Liver (tissue), 9 donors: ENCODE results near the gene NHLRC3. TPM values are rescaled to one million over a fixed set of nuclear protein-coding genes. Genes with fewer than 3 reads are reported as not detected.

ENCODE experiments used
- DNase-seq: peaks from one replicate; pipeline ENCODE4 v3.0.0-alpha.2; 2017; ENCODE audit warnings: low spot score
- H3K27ac ChIP-seq, 2 donors: one replicate each; pipeline ENCODE4 v1.7.0; 2013; ENCODE audit warnings: inconsistent platforms in 2 of 2, low read length in 2 of 2, control low read depth in 1 of 2, low read depth in 1 of 2, mild to moderate bottlenecking in 1 of 2
- H3K27me3 ChIP-seq, 4 donors: one replicate each; pipeline versions ENCODE4 v1.6.1 to v1.7.0; 2013; ENCODE audit warnings: low read length in 3 of 4, inconsistent platforms in 1 of 4, mild to moderate bottlenecking in 1 of 4, moderate library complexity in 1 of 4; ENCODE audit not compliant: control insufficient read depth in 4 of 4, insufficient read depth in 4 of 4
- H3K36me3 ChIP-seq, 4 donors: one replicate each; pipeline versions ENCODE4 v1.6.1 to v1.7.0; 2013; ENCODE audit warnings: low read length in 3 of 4, mild to moderate bottlenecking in 3 of 4, low read depth in 1 of 4, moderate library complexity in 1 of 4; ENCODE audit not compliant: control insufficient read depth in 4 of 4, insufficient read depth in 3 of 4
- H3K4me1 ChIP-seq, 4 donors: one replicate each; pipeline versions ENCODE4 v1.6.1 to v1.7.0; 2013; ENCODE audit warnings: low read length in 3 of 4, mild to moderate bottlenecking in 3 of 4, moderate library complexity in 1 of 4; ENCODE audit not compliant: control insufficient read depth in 4 of 4, insufficient read depth in 4 of 4
- H3K4me3 ChIP-seq, 3 donors: one replicate each; pipeline versions ENCODE4 v1.6.1 to v1.7.0; 2013; ENCODE audit warnings: low read length in 3 of 3, control low read depth in 1 of 3, low read depth in 1 of 3, mild to moderate bottlenecking in 1 of 3
- H3K9ac ChIP-seq, 2 donors: one replicate each; pipeline ENCODE4 v1.7.0; 2013; ENCODE audit warnings: low read length in 2 of 2, mild to moderate bottlenecking in 2 of 2, moderate library complexity in 2 of 2, control low read depth in 1 of 2, low read depth in 1 of 2
- H3K9me3 ChIP-seq, 4 donors: one replicate each; pipeline versions ENCODE4 v1.6.1 to v1.7.0; 2013; ENCODE audit warnings: low read length in 3 of 4; ENCODE audit not compliant: control insufficient read depth in 4 of 4
- EGR1 ChIP-seq, 2 donors: IDR thresholded peaks; 2 replicates each; pipeline ENCODE4 v1.6.1; 2016 to 2018; ENCODE audit warnings: antibody characterized with exemption in 2 of 2, low read depth in 2 of 2
- FOXA1 ChIP-seq: IDR thresholded peaks from 2 replicates; pipeline ENCODE4 v1.6.1; 2016; ENCODE audit warnings: antibody characterized with exemption
- FOXA2 ChIP-seq: IDR thresholded peaks from 2 replicates; pipeline ENCODE4 v1.6.1; 2016; ENCODE audit warnings: antibody characterized with exemption
- GABPA ChIP-seq, 2 donors: IDR thresholded peaks in 1 of 2; conservative IDR thresholded peaks in 1 of 2; 2 replicates each; pipeline ENCODE4 v1.6.1; 2016; ENCODE audit warnings: antibody characterized with exemption in 2 of 2, mild to moderate bottlenecking in 1 of 2, moderate library complexity in 1 of 2
- HNF4A ChIP-seq, 2 donors: conservative IDR thresholded peaks; 2 replicates each; pipeline ENCODE4 v1.6.1; 2016; ENCODE audit warnings: antibody characterized with exemption in 2 of 2, mild to moderate bottlenecking in 2 of 2
- HNF4G ChIP-seq: IDR thresholded peaks from 2 replicates; pipeline ENCODE4 v1.6.1; 2016; ENCODE audit warnings: antibody characterized with exemption
- JUND ChIP-seq, 2 donors: IDR thresholded peaks; 2 replicates each; pipeline ENCODE4 v1.6.1; 2016; ENCODE audit warnings: antibody characterized with exemption in 2 of 2
- RAD21 ChIP-seq, 2 donors: IDR thresholded peaks; 2 replicates each; pipeline ENCODE4 v1.6.1; 2016; ENCODE audit warnings: antibody characterized with exemption in 2 of 2, mild to moderate bottlenecking in 2 of 2
- RXRA ChIP-seq, 2 donors: IDR thresholded peaks; 2 replicates each; pipeline ENCODE4 v1.6.1; 2017 to 2018; ENCODE audit warnings: antibody characterized with exemption in 2 of 2, mild to moderate bottlenecking in 1 of 2
- SP1 ChIP-seq: IDR thresholded peaks from 2 replicates; pipeline ENCODE4 v1.6.1; 2018; ENCODE audit warnings: antibody characterized with exemption, mild to moderate bottlenecking
- TAF1 ChIP-seq: conservative IDR thresholded peaks from 2 replicates; pipeline ENCODE4 v1.6.1; 2016; ENCODE audit warnings: antibody characterized with exemption, mild to moderate bottlenecking
- WGBS: extraction: QIAGEN DNeasy Blood & Tissue Kit; methylation state at CpG from one replicate; pipeline ENCODE4 v1.1.7; 2013; 5-methylcytosine and 5-hydroxymethylcytosine counted together
- polyA plus RNA-seq, 2 donors: library from polyadenylated mRNA; stranded (reverse) in 1 of 2; unstranded in 1 of 2; fragments of 200-250 nt in 1 of 2; fragments of >200 nt in 1 of 2; fragmentation: Nextera tagmentation in 1 of 2; extraction: Ambion mirVana in 1 of 2; gene quantifications; one replicate each; pipeline versions ENCODE4 v1.2.1 to v1.2.3, GENCODE V29; 2013 to 2015
- total RNA-seq, 2 donors: library from RNA; depleted of rRNA; stranded (reverse); fragments of >200 nt; gene quantifications; one replicate each; pipeline ENCODE4 v1.2.3, GENCODE V29; 2014
- TF ChIP-seq, protein P1 (sequence below): fragments of 150-350 bp; IDR thresholded peaks from 2 replicates; pipeline ENCODE4 v1.5.1; 2017; ENCODE audit warnings: improper control_type of control experiment, low read depth, low read length; ENCODE audit not compliant: missing input control
- donor health status: healthy.
- donor health status: healthy.
- donor health status: healthy.
- donor health status: healthy.
- donor health status: healthy.

The NHLRC3 gene
- total and polyA plus RNA-seq, 4 donors = 8.4 to 16.2 (median 12.7) TPM

GRCh38 chr13:39023316-39023715 lies 14.9 kb upstream of the NHLRC3 start:
- TF ChIP-seq, protein P1, sequence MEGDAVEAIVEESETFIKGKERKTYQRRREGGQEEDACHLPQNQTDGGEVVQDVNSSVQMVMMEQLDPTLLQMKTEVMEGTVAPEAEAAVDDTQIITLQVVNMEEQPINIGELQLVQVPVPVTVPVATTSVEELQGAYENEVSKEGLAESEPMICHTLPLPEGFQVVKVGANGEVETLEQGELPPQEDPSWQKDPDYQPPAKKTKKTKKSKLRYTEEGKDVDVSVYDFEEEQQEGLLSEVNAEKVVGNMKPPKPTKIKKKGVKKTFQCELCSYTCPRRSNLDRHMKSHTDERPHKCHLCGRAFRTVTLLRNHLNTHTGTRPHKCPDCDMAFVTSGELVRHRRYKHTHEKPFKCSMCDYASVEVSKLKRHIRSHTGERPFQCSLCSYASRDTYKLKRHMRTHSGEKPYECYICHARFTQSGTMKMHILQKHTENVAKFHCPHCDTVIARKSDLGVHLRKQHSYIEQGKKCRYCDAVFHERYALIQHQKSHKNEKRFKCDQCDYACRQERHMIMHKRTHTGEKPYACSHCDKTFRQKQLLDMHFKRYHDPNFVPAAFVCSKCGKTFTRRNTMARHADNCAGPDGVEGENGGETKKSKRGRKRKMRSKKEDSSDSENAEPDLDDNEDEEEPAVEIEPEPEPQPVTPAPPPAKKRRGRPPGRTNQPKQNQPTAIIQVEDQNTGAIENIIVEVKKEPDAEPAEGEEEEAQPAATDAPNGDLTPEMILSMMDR = no peak
- TF ChIP-seq RXRA (IDR thresholded peaks at IDR 0.05) (no peak), FOXA1 (no peak)
- no peaks in the 10 kb centered on the region for H3K9me3 ChIP-seq
- 81% methylated on average over 2 of the region's 2 CpGs for WGBS
- H3K36me3 ChIP-seq = peaks cover 2 to 56% (median 46%) of the 10 kb centered on the region in 4 donors
- no peak for DNase-seq
- H3K9ac ChIP-seq = no peak overlapping the region
- H3K27me3 ChIP-seq = no peaks in the 10 kb centered on the region
- H3K4me1 ChIP-seq = no peaks in the 10 kb centered on the region
- H3K27ac ChIP-seq = no peak overlapping the region
- no peak overlapping the region for H3K4me3 ChIP-seq

DNA sequence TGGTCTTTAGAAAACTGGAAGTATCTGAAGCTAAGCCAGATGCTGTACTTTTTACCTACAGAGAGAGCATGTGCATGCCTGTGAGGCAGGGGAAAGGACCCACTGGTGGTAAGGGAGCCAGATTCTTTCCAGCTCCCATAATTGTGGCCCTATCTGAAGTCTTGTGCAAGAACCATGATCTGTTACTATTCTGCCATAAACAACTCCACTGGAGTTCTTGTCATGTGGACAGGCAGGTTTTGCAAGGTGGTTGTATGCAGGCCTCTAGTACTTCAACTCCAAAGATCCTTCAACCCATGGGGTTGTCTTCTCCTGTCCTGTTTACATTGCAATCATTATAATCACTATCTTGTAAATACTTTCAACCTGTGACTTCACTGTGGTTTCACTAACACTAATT lies 14.5 kb upstream of the NHLRC3 start:
- H3K9me3 ChIP-seq = no peaks in the 10 kb centered on the region
- peaks cover 2 to 59% (median 49%) of the 10 kb centered on the region in 4 donors for H3K36me3 ChIP-seq
- no peak overlapping the region for H3K4me3 ChIP-seq
- no peak overlapping the region for H3K9ac ChIP-seq
- no peaks in the 10 kb centered on the region for H3K4me1 ChIP-seq
- no peaks in the 10 kb centered on the region for H3K27me3 ChIP-seq
- TF ChIP-seq RXRA (IDR thresholded peaks at IDR 0.05) = no peak
- no peak for TF ChIP-seq HNF4A (conservative IDR thresholded peaks at IDR 0.05)
- TF ChIP-seq FOXA2 = no peak
- TF ChIP-seq FOXA1 = no peak
- no peak for TF ChIP-seq RAD21 (IDR thresholded peaks at IDR 0.05)
- TF ChIP-seq EGR1 (IDR thresholded peaks at IDR 0.05; ENCODE audit: low read depth in 2 of 2) = no peak
- TF ChIP-seq TAF1 = no peak
- TF ChIP-seq, protein P1 = no peak
- no peak for DNase-seq
- H3K27ac ChIP-seq = no peak overlapping the region

GRCh38 chr13:39025433-39025839 lies 12.8 kb upstream of the NHLRC3 start:
- no peaks in the 10 kb centered on the region for H3K27me3 ChIP-seq
- H3K9me3 ChIP-seq = no peaks in the 10 kb centered on the region
- no peak overlapping the region for H3K4me3 ChIP-seq
- TF ChIP-seq RAD21 (IDR thresholded peaks at IDR 0.05) = no peak
- TF ChIP-seq TAF1 = no peak
- TF ChIP-seq FOXA1 = no peak
- DNase-seq = no peak
- H3K4me1 ChIP-seq = peaks cover 0 to under 1% (median 0%) of the 10 kb centered on the region in 4 donors
- no peak overlapping the region for H3K9ac ChIP-seq
- H3K27ac ChIP-seq = no peak overlapping the region
- WGBS = 89% methylated on average over 2 of the region's 2 CpGs
- peaks cover 2 to 59% (median 49%) of the 10 kb centered on the region in 4 donors for H3K36me3 ChIP-seq

- no peak for TF ChIP-seq TAF1
- TF ChIP-seq, protein P1 = no peak
- TF ChIP-seq SP1 = no peak
- no peak for TF ChIP-seq HNF4G
- TF ChIP-seq JUND (IDR thresholded peaks at IDR 0.05) = no peak
- no peak for TF ChIP-seq RAD21 (IDR thresholded peaks at IDR 0.05)
- TF ChIP-seq GABPA (IDR thresholded peaks at IDR 0.05 in 1 of 2, conservative IDR thresholded peaks at IDR 0.05 in 1 of 2) = no peak
- no peak overlapping the region for H3K27ac ChIP-seq
- H3K4me1 ChIP-seq = peaks cover 5 to 28% (median 19%) of the 10 kb centered on the region in 4 donors
These were observed 6.1 kb upstream of the NHLRC3 start for GRCh38 chr13:39032150-39032549.

More at GRCh38 chr13:39032150-39032549, 6.1 kb upstream of the NHLRC3 start:
- 97% methylated on average over 1 of the region's 1 CpG for WGBS
- Histone ChIP-seq H3K9me3 (no peaks in the 10 kb centered on the region), H3K4me3 (no peak overlapping the region), H3K9ac (no peak overlapping the region), H3K27me3 (no peaks in the 10 kb centered on the region), H3K36me3 (peaks cover 0 to 8% (median 6%) of the 10 kb centered on the region in 4 donors)
- no peak for DNase-seq
